Astrocyte (in vitro differentiated cells and primary cell): ENCODE results near the gene SLC39A10. TPM values are rescaled to one million over a fixed set of nuclear protein-coding genes. Genes with fewer than 3 reads are reported as not detected.

Source experiments
- DNase-seq: peaks from one replicate; pipeline ENCODE4 v3.0.0-alpha.2; 2010; ENCODE audit warnings: low read depth
- FAIRE-seq: peaks from 2 replicates; lab custom pipeline; 2011; peaks lifted over from hg19 to GRCh38; lab: Jason Lieb, UNC
- H2AFZ ChIP-seq: 2 replicates; pipeline ENCODE4 v1.6.0; 2012; ENCODE audit warnings: low read depth, low read length, inconsistent platforms
- H3K27ac ChIP-seq: 2 replicates; pipeline ENCODE4 v1.5.1; 2011; ENCODE audit warnings: low read depth, low read length, inconsistent platforms
- H3K27me3 ChIP-seq: 2 replicates; pipeline ENCODE4 v1.6.0; 2011; ENCODE audit warnings: low read length, inconsistent platforms; ENCODE audit not compliant: insufficient read depth
- H3K36me3 ChIP-seq: 2 replicates; pipeline ENCODE4 v1.5.1; 2011; ENCODE audit warnings: low read length, inconsistent platforms; ENCODE audit not compliant: insufficient read depth
- H3K4me1 ChIP-seq: 2 replicates; pipeline ENCODE4 v1.5.1; 2011; ENCODE audit warnings: low read length, inconsistent platforms; ENCODE audit not compliant: insufficient read depth
- H3K4me2 ChIP-seq: 2 replicates; pipeline ENCODE4 v1.6.0; 2012; ENCODE audit warnings: low read length, inconsistent platforms
- H3K4me3 ChIP-seq: 2 replicates; pipeline ENCODE4 v1.5.1; 2011; ENCODE audit warnings: low read depth, mild to moderate bottlenecking, low read length, inconsistent platforms; ENCODE audit not compliant: insufficient read depth
- H3K79me2 ChIP-seq: 2 replicates; pipeline ENCODE4 v1.6.0; 2012; ENCODE audit warnings: mild to moderate bottlenecking, low read length, inconsistent platforms; ENCODE audit not compliant: insufficient read depth
- H3K9ac ChIP-seq: 2 replicates; pipeline ENCODE4 v1.6.0; 2012; ENCODE audit warnings: mild to moderate bottlenecking, low read length, inconsistent platforms
- H3K9me3 ChIP-seq: 2 replicates; pipeline ENCODE4 v1.5.1; 2012; ENCODE audit warnings: low read depth, mild to moderate bottlenecking, low read length, inconsistent platforms; ENCODE audit not compliant: insufficient read depth
- H4K20me1 ChIP-seq: 2 replicates; pipeline ENCODE4 v1.6.0; 2012; ENCODE audit warnings: low read length, inconsistent platforms; ENCODE audit not compliant: insufficient read depth
- H3K27ac Mint-ChIP-seq: one replicate; pipeline ENCODE4 v1.8.0; 2021; ENCODE audit warnings: mild to moderate bottlenecking, mixed read lengths; ENCODE audit not compliant: unreplicated experiment
- H3K27me3 Mint-ChIP-seq: one replicate; pipeline ENCODE4 v1.8.0; 2021; ENCODE audit warnings: low read depth, mixed read lengths; ENCODE audit not compliant: unreplicated experiment
- H3K36me3 Mint-ChIP-seq: one replicate; pipeline ENCODE4 v1.8.0; 2021; ENCODE audit warnings: low read depth, mixed read lengths; ENCODE audit not compliant: unreplicated experiment
- H3K4me1 Mint-ChIP-seq: one replicate; pipeline ENCODE4 v1.8.0; 2021; ENCODE audit warnings: low read depth, mixed read lengths; ENCODE audit not compliant: unreplicated experiment
- H3K4me3 Mint-ChIP-seq: one replicate; pipeline ENCODE4 v1.8.0; 2021; ENCODE audit warnings: mild to moderate bottlenecking, moderate library complexity, mixed read lengths; ENCODE audit not compliant: unreplicated experiment
- H3K9me3 Mint-ChIP-seq: one replicate; pipeline ENCODE4 v1.8.0; 2021; ENCODE audit warnings: mild to moderate bottlenecking, mixed read lengths; ENCODE audit not compliant: unreplicated experiment
- EZH2 ChIP-seq: IDR thresholded peaks from 2 replicates; pipeline ENCODE4 v1.6.1; 2012; ENCODE audit warnings: mild to moderate bottlenecking, low read length, inconsistent platforms; ENCODE audit not compliant: insufficient read depth
- total RNA-seq: library from RNA; stranded (reverse); gene quantifications from 2 replicates; pipeline ENCODE4 v1.2.1, GENCODE V29; 2021
- TF ChIP-seq, protein P1 (sequence below): IDR thresholded peaks from 2 replicates; pipeline ENCODE4 v1.5.1; 2011; ENCODE audit warnings: low read depth, mild to moderate bottlenecking, inconsistent platforms, low read length, moderate library complexity; ENCODE audit not compliant: insufficient read depth

The SLC39A10 gene
- total RNA-seq, 1 donor from 2014 or later, result 96.2 TPM

DNA sequence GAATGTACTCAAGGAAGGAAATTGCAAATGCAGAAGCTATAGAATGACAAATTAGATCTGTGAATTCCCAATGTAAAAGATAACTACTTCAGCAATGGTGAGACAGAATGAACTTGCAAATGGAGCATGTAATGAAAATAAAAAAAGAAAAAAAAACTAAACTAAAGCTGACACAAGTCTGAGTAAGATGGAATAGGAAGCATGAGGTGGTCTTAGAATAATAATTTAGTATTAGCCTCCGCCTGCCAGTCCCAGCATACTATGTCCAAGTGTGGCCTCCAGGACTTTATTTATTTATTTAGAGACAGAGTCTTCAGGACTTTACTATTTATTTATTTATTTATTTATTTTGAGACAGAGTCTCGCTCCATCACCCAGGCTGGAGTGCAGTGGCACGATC lies 37.4 kb upstream of the SLC39A10 start:
- peak overlapping the region; percentile 22 for H3K27ac ChIP-seq
- no peaks in the 10 kb centered on the region for H3K36me3 Mint-ChIP-seq

DNA sequence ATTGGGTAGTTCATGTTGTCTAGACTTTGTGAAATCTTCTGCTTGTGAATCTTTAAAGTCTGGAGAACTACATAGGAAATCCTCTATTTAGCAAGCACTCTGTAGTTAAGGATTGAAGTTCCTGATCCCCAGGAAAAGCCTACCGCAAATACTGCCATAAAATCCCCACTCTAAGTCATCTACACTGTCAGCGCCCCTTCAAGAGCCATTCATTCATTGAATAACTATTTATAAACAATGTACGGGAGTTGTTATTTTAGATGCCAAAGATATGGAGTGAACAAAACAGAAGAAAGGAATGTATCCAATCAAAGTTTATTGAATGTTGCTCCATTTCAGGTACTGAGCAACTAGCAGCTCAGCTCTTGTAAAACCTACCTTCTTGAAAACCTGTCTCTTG lies 36.5 kb upstream of the SLC39A10 start:
- Mint-ChIP-seq H3K4me3 (no peak overlapping the region), H3K36me3 (no peaks in the 10 kb centered on the region), H3K4me1 (peaks cover 14% of the 10 kb centered on the region), H3K9me3 (no peaks in the 10 kb centered on the region), H3K27me3 (no peaks in the 10 kb centered on the region), H3K27ac (no peak overlapping the region)
- Histone ChIP-seq H3K4me1 (no peaks in the 10 kb centered on the region), H3K4me3 (no peak overlapping the region), H3K36me3 (no peaks in the 10 kb centered on the region), H3K9ac (no peak overlapping the region), H3K27ac (no peak overlapping the region), H4K20me1 (no peaks in the 10 kb centered on the region), H2AFZ (no peak overlapping the region), H3K9me3 (no peaks in the 10 kb centered on the region), H3K27me3 (no peaks in the 10 kb centered on the region), H3K4me2 (no peak overlapping the region), H3K79me2 (no peaks in the 10 kb centered on the region)
- no peak for FAIRE-seq
- TF ChIP-seq, protein P1, sequence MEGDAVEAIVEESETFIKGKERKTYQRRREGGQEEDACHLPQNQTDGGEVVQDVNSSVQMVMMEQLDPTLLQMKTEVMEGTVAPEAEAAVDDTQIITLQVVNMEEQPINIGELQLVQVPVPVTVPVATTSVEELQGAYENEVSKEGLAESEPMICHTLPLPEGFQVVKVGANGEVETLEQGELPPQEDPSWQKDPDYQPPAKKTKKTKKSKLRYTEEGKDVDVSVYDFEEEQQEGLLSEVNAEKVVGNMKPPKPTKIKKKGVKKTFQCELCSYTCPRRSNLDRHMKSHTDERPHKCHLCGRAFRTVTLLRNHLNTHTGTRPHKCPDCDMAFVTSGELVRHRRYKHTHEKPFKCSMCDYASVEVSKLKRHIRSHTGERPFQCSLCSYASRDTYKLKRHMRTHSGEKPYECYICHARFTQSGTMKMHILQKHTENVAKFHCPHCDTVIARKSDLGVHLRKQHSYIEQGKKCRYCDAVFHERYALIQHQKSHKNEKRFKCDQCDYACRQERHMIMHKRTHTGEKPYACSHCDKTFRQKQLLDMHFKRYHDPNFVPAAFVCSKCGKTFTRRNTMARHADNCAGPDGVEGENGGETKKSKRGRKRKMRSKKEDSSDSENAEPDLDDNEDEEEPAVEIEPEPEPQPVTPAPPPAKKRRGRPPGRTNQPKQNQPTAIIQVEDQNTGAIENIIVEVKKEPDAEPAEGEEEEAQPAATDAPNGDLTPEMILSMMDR, result no peak
- no peak for TF ChIP-seq EZH2
- peak; percentile 26 for DNase-seq

More for the DNA sequence above, 37.4 kb upstream of the SLC39A10 start:
- Histone ChIP-seq H3K36me3 (no peaks in the 10 kb centered on the region), H3K9me3 (no peaks in the 10 kb centered on the region), H3K4me1 (peaks cover 7% of the 10 kb centered on the region), H3K9ac (no peak overlapping the region), H4K20me1 (no peaks in the 10 kb centered on the region), H3K27me3 (no peaks in the 10 kb centered on the region), H3K4me2 (peak overlapping the region; percentile 34), H3K4me3 (no peak overlapping the region), H3K79me2 (no peaks in the 10 kb centered on the region), H2AFZ (peak overlapping the region; percentile 17)
- FAIRE-seq (no peak), DNase-seq (no peak)
- H3K27me3 Mint-ChIP-seq, result no peaks in the 10 kb centered on the region
- no peak overlapping the region for H3K4me3 Mint-ChIP-seq
- no peaks in the 10 kb centered on the region for H3K9me3 Mint-ChIP-seq
- no peak for TF ChIP-seq EZH2
- TF ChIP-seq, protein P1, result no peak
- no peak overlapping the region for H3K27ac Mint-ChIP-seq
- peaks cover 21% of the 10 kb centered on the region for H3K4me1 Mint-ChIP-seq

DNA sequence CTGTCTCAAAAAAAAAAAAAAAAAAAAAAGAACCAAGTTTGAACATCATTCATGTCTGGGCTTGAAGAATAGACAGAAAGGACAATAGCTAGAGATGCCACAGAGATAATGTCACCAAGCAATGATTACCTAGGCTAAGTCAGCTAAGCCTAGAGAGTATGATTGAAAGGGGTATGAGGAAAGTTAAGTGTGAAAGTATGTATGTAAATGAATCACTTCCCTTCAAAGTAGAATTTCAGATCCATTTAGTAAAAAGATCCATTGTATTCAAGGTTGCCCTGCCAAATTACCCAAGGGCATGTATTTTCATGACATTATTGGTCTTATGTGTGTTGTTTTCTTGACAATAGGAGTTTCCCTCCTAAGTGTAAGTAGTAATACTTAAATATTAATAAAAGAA lies 34.1 kb upstream of the SLC39A10 start:
- no peak overlapping the region for H3K27ac ChIP-seq
- DNase-seq (peak; percentile 29), FAIRE-seq (no peak)
- no peaks in the 10 kb centered on the region for H4K20me1 ChIP-seq
- no peaks in the 10 kb centered on the region for H3K36me3 ChIP-seq
- no peaks in the 10 kb centered on the region for H3K4me1 ChIP-seq
- H3K9me3 ChIP-seq, result no peaks in the 10 kb centered on the region
- Mint-ChIP-seq H3K9me3 (no peaks in the 10 kb centered on the region), H3K4me1 (peaks cover 25% of the 10 kb centered on the region), H3K27ac (no peak overlapping the region), H3K4me3 (no peak overlapping the region), H3K27me3 (no peaks in the 10 kb centered on the region), H3K36me3 (no peaks in the 10 kb centered on the region)
- no peak overlapping the region for H2AFZ ChIP-seq
- no peak overlapping the region for H3K9ac ChIP-seq
- no peaks in the 10 kb centered on the region for H3K79me2 ChIP-seq
- no peak overlapping the region for H3K4me2 ChIP-seq
- no peak overlapping the region for H3K4me3 ChIP-seq
- TF ChIP-seq, protein P1, result no peak
- no peak for TF ChIP-seq EZH2
- no peaks in the 10 kb centered on the region for H3K27me3 ChIP-seq
